Smooth muscle cell (in vitro differentiated cells): ENCODE results near the gene MFAP2. TPM values are rescaled to one million over a fixed set of nuclear protein-coding genes. Genes with fewer than 3 reads are reported as not detected.

ENCODE experiments used
- DNase-seq: peaks from one replicate; lab custom pipeline; 2025; ENCODE audit not compliant: unreplicated experiment; lab: John Stamatoyannopoulos, UW
- H2AFZ ChIP-seq: fragments of 200-600 bp; sonication (generic); 2 replicates; pipeline ENCODE4 v1.6.0; 2016; ENCODE audit warnings: antibody characterized with exemption, low read depth, mild to moderate bottlenecking
- H3F3A ChIP-seq: fragments of 200-600 bp; sonication (generic); 2 replicates; pipeline ENCODE4 v1.6.0; 2017; ENCODE audit warnings: antibody characterized with exemption, low read depth
- H3K27ac ChIP-seq: fragments of 200-600 bp; sonication (generic); 2 replicates; pipeline ENCODE4 v1.5.1; 2016; ENCODE audit warnings: low read depth, mild to moderate bottlenecking
- H3K27me3 ChIP-seq: fragments of 200-600 bp; sonication (generic); 2 replicates; pipeline ENCODE4 v1.6.1; 2016; ENCODE audit warnings: low read depth, mild to moderate bottlenecking
- H3K36me3 ChIP-seq: fragments of 200-600 bp; sonication (generic); 2 replicates; pipeline ENCODE4 v1.5.1; 2016; ENCODE audit warnings: low read depth
- H3K4me1 ChIP-seq: fragments of 200-600 bp; sonication (generic); 2 replicates; pipeline ENCODE4 v1.5.1; 2016; ENCODE audit warnings: low read depth
- H3K4me2 ChIP-seq: fragments of 200-600 bp; sonication (generic); 2 replicates; pipeline ENCODE4 v1.6.0; 2016; ENCODE audit warnings: mild to moderate bottlenecking
- H3K4me3 ChIP-seq: fragments of 200-600 bp; sonication (generic); 2 replicates; pipeline ENCODE4 v1.5.1; 2016; ENCODE audit warnings: mild to moderate bottlenecking
- H3K79me2 ChIP-seq: fragments of 200-600 bp; sonication (generic); 2 replicates; pipeline ENCODE4 v1.6.0; 2016; ENCODE audit warnings: low read depth, mild to moderate bottlenecking
- H3K9ac ChIP-seq: fragments of 200-600 bp; sonication (generic); 2 replicates; pipeline ENCODE4 v1.6.0; 2016; ENCODE audit warnings: low read depth
- H3K9me3 ChIP-seq: fragments of 200-600 bp; sonication (generic); replicated peaks from 2 replicates; pipeline ENCODE4 v1.5.1; 2016; ENCODE audit warnings: low read depth
- H4K20me1 ChIP-seq: fragments of 200-600 bp; sonication (generic); 2 replicates; pipeline ENCODE4 v1.6.0; 2016; ENCODE audit warnings: low read depth
- WGBS: methylation state at CpG from one replicate; pipeline ENCODE4 v1.1.7; 2016; ENCODE audit warnings: low lambda C conversion rate; 5-methylcytosine and 5-hydroxymethylcytosine counted together
- polyA plus RNA-seq: library from polyadenylated mRNA; unstranded; fragments of >200 nt; fragmentation: Nextera tagmentation; extraction: Ambion mirVana; gene quantifications from 2 replicates; pipeline ENCODE4 v1.2.1, GENCODE V29; 2016
- total RNA-seq: library from RNA; depleted of rRNA; stranded (reverse); fragments of >200 nt; gene quantifications from 2 replicates; pipeline ENCODE4 v1.2.3, GENCODE V29; 2014
- TF ChIP-seq, protein P1 (sequence below): fragments of 200-600 bp; sonication (generic); IDR thresholded peaks from 2 replicates; pipeline ENCODE4 v1.5.1; 2017; ENCODE audit warnings: borderline replicate concordance, mild to moderate bottlenecking, antibody characterized with exemption; ENCODE audit not compliant: insufficient read depth, poor library complexity, severe bottlenecking

The MFAP2 gene
- total and polyA plus RNA-seq, 2 experiments from 2014 or later: 325 to 885 TPM

DNA sequence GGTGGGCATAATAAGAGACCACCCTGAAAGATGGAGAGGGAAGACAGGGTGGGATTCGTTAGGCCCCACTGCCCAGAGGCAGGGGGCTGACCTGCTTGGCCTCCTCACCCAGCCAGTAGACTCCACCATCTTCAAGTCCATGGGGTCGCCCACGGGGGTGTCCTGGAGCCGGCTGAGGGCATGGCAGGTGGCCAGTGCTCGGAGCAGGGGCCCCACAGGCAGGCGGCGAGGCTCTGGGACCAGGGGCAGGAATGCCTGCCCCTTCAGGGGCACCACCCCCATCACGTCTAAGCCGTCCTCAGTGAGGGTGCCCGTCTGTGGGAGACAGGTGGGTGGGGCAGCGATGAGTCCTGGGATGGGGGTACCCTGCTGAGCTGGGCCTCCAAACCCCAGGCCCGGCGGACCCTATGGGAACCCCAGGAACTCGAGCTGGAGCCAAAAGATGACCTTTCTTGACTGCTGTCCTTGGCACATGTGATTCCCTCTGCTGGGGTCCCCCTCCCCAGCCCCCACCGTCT lies 13.2 kb upstream of the MFAP2 start:
- 97% methylated on average over 15 of the region's 15 CpGs for WGBS
- H3K4me1 ChIP-seq: no peaks in the 10 kb centered on the region
- no peaks in the 10 kb centered on the region for H3K36me3 ChIP-seq
- H3K4me2 ChIP-seq: no peak overlapping the region
- no peaks in the 10 kb centered on the region for H4K20me1 ChIP-seq
- no peak overlapping the region for H3K27ac ChIP-seq
- no peak overlapping the region for H2AFZ ChIP-seq
- no peaks in the 10 kb centered on the region for H3F3A ChIP-seq
- no peak overlapping the region for H3K4me3 ChIP-seq
- H3K9me3 ChIP-seq: no peaks in the 10 kb centered on the region
- TF ChIP-seq, protein P1, sequence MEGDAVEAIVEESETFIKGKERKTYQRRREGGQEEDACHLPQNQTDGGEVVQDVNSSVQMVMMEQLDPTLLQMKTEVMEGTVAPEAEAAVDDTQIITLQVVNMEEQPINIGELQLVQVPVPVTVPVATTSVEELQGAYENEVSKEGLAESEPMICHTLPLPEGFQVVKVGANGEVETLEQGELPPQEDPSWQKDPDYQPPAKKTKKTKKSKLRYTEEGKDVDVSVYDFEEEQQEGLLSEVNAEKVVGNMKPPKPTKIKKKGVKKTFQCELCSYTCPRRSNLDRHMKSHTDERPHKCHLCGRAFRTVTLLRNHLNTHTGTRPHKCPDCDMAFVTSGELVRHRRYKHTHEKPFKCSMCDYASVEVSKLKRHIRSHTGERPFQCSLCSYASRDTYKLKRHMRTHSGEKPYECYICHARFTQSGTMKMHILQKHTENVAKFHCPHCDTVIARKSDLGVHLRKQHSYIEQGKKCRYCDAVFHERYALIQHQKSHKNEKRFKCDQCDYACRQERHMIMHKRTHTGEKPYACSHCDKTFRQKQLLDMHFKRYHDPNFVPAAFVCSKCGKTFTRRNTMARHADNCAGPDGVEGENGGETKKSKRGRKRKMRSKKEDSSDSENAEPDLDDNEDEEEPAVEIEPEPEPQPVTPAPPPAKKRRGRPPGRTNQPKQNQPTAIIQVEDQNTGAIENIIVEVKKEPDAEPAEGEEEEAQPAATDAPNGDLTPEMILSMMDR: no peak
- H3K9ac ChIP-seq: no peak overlapping the region
- no peak for DNase-seq
- no peaks in the 10 kb centered on the region for H3K27me3 ChIP-seq
- no peaks in the 10 kb centered on the region for H3K79me2 ChIP-seq

DNA sequence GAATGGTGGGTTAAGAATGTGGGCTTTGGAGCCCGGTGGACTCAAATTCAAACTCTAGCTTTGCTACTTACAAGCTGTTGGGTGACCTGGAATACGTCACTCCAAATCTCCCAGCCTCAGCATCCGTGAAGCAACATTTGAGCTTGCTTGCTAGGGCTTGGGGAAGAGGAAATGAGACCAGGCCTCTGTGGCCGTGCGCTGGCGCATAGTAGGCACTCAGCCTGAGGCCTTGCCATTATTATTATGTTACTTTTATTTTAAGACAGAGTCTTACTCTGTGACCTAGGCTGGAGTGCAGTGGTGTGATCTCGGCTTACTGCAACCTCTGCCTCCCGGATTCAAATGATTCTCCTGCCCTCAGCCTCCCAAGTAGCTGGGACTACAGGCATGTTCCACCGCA lies 12.3 kb upstream of the MFAP2 start:
- Histone ChIP-seq H3F3A (no peaks in the 10 kb centered on the region), H4K20me1 (no peaks in the 10 kb centered on the region), H3K9ac (no peak overlapping the region), H2AFZ (no peak overlapping the region), H3K4me1 (no peaks in the 10 kb centered on the region), H3K27ac (no peak overlapping the region), H3K9me3 (no peaks in the 10 kb centered on the region), H3K79me2 (no peaks in the 10 kb centered on the region), H3K4me3 (no peak overlapping the region), H3K4me2 (no peak overlapping the region), H3K27me3 (no peaks in the 10 kb centered on the region), H3K36me3 (no peaks in the 10 kb centered on the region)
- DNase-seq: no peak
- TF ChIP-seq, protein P1: no peak
- WGBS: 86% methylated on average over 9 of the region's 9 CpGs

DNA sequence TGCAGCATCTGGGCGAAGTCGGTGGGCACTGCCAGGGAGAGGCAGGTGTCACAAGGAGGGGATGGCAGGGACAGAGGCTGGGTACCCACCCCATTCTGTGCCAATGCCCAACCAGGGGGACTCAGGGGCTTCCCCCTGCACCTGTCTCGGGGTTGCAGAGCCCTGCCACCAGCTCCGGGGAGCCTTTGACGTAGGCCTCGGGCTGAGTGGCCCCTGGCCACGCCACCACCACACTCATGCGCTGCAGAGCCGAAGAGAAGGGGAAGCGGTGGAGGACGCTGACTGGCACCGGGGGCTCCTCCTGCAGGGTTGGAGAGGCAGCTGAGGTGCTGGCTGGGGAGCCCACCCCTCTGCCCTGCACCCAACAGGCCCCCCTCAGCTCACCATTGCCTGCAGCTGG lies 11.7 kb upstream of the MFAP2 start:
- no peaks in the 10 kb centered on the region for H3K79me2 ChIP-seq
- 98% methylated on average over 12 of the region's 12 CpGs for WGBS

DNA sequence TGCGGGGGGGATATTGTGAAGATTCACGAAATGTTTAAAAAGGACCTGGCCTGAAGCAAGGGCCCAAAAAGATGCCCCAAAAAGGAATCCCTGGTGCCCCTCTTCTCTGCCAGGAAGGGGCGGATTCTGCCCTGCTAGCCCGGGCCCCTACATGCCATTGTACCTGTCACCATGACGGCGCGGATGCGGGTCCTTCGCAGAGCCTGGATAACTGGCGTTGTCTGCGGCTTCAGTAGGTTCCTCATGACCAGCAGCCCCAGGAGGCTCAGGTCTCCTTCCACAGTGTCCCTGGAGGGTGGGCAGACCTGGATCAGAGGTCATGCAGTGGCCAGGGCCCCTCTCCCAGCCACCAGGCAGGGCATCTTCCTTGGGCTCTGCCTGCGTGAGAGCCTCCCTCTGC lies 11.2 kb upstream of the MFAP2 start:
- H4K20me1 ChIP-seq: no peaks in the 10 kb centered on the region
- H2AFZ ChIP-seq: no peak overlapping the region
- H3K27ac ChIP-seq: no peak overlapping the region
- no peaks in the 10 kb centered on the region for H3K79me2 ChIP-seq
- H3F3A ChIP-seq: no peaks in the 10 kb centered on the region
- no peaks in the 10 kb centered on the region for H3K36me3 ChIP-seq
- H3K9ac ChIP-seq: no peak overlapping the region
- H3K4me3 ChIP-seq: no peak overlapping the region
- WGBS: 97% methylated on average over 12 of the region's 12 CpGs
- no peak for DNase-seq
- H3K27me3 ChIP-seq: no peaks in the 10 kb centered on the region
- TF ChIP-seq, protein P1: no peak
- H3K9me3 ChIP-seq: no peaks in the 10 kb centered on the region
- no peak overlapping the region for H3K4me2 ChIP-seq
- no peaks in the 10 kb centered on the region for H3K4me1 ChIP-seq

More for the DNA sequence above, 11.7 kb upstream of the MFAP2 start:
- Histone ChIP-seq H3F3A (no peaks in the 10 kb centered on the region), H2AFZ (no peak overlapping the region), H3K4me3 (no peak overlapping the region), H3K4me1 (no peaks in the 10 kb centered on the region), H3K4me2 (no peak overlapping the region), H3K9me3 (no peaks in the 10 kb centered on the region), H3K27ac (no peak overlapping the region), H3K36me3 (no peaks in the 10 kb centered on the region), H4K20me1 (no peaks in the 10 kb centered on the region), H3K9ac (no peak overlapping the region), H3K27me3 (no peaks in the 10 kb centered on the region)
- TF ChIP-seq, protein P1: no peak
- DNase-seq: no peak
